22Rv1 (cell line): ENCODE measurements around the gene RIBC2.
"Not testable (repeated sequence)": the region's sequence is repeated elsewhere in the genome, so short reads cannot be mapped to it uniquely, and the experiment has no call there.

Experiments used
- H3K27ac ChIP-seq: fragments of 450-650 bp; 2 replicates; pipeline ENCODE4 v1.5.1; 2017
- CTCF ChIP-seq: fragments of 450-650 bp; IDR thresholded peaks from 2 replicates; pipeline ENCODE4 v1.5.1; 2017; ENCODE audit warnings: mild to moderate bottlenecking
- ZFX ChIP-seq: fragments of 450-650 bp; IDR thresholded peaks from 2 replicates; pipeline ENCODE4 v1.6.1; 2017; ENCODE audit warnings: antibody characterized with exemption, borderline replicate concordance

Gene RIBC2

GRCh38 chr22:45413368-45414211 lies at the start of gene RIBC2, which contains the start of gene SMC1B:
RIBC2 (plus strand) TSS chr22:45413693; CDS start chr22:45413887, 194 bp downstream.
SMC1B (minus strand) TSS chr22:45413599; CDS start chr22:45413567, 32 bp downstream.
- peak within 1 kb of the TSS; percentile 80 for H3K27ac ChIP-seq
- no peak for TF ChIP-seq CTCF
- TF ChIP-seq ZFX, result no peak

GRCh38 chr22:45366713-45367112 lies 46.8 kb upstream of the RIBC2 start:
- H3K27ac ChIP-seq, result no peak overlapping the region
- no peak for TF ChIP-seq ZFX
- no peak for TF ChIP-seq CTCF

GRCh38 chr22:45373592-45373991 lies 39.9 kb upstream of the RIBC2 start:
- not testable (repeated sequence) for H3K27ac ChIP-seq

- TF ChIP-seq CTCF (no peak), ZFX (no peak)
- H3K27ac ChIP-seq, result no peak overlapping the region
Observed at GRCh38 chr22:45376009-45376408, 37.5 kb upstream of the RIBC2 start.

GRCh38 chr22:45376703-45377102 lies 36.8 kb upstream of the RIBC2 start:
- no peak overlapping the region for H3K27ac ChIP-seq
- TF ChIP-seq CTCF (no peak), ZFX (no peak)

GRCh38 chr22:45381348-45381747 lies 32.1 kb upstream of the RIBC2 start:
- TF ChIP-seq CTCF (no peak), ZFX (no peak)
- no peak overlapping the region for H3K27ac ChIP-seq

- no peak for TF ChIP-seq ZFX
- no peak for TF ChIP-seq CTCF
- no peak overlapping the region for H3K27ac ChIP-seq
Observed at GRCh38 chr22:45389546-45389945, 23.9 kb upstream of the RIBC2 start.
